ENCODE data around the gene ZNF138. TPM values are rescaled to one million over a fixed set of nuclear protein-coding genes. Genes with fewer than 3 reads are reported as not detected.
"Not testable (repeated sequence)": the region's sequence is repeated elsewhere in the genome, so short reads cannot be mapped to it uniquely, and the experiment has no call there.

Gene ZNF138
- polyA plus RNA-seq, 1 donor (not counting 4 experiments of a cell fraction or from before 2014, with no cell fraction given): 6.3 TPM

GRCh38 chr7:64795176-64795575 lies 948 bp downstream of the ZNF138 start:
- Histone ChIP-seq H3K4me2 (ENCODE audit: control insufficient read depth, extremely low read depth, insufficient read depth, low read depth, low read length) (peak overlapping the region; percentile 82), H3K9ac (ENCODE audit: control insufficient read depth, extremely low read depth, insufficient read depth, low read length) (peak overlapping the region; percentile 77), H3K4me3 (ENCODE audit: control insufficient read depth in 2 of 3, extremely low read depth in 1 of 3, insufficient read depth in 2 of 3, low read depth in 1 of 3, low read length in 3 of 3) (peak overlapping the region; percentile 66 to 82 (median 69)), H3K9me3 (ENCODE audit: control insufficient read depth, low read depth, low read length) (no peaks in the 10 kb centered on the region), H3K9me1 (ENCODE audit: control insufficient read depth, extremely low read depth, insufficient read depth, low read length) (no peaks in the 10 kb centered on the region), H3K27me3 (ENCODE audit: control insufficient read depth, extremely low read depth, insufficient read depth, low read length) (no peaks in the 10 kb centered on the region), H3K4me1 (ENCODE audit: control insufficient read depth, extremely low read depth, insufficient read depth, low read length) (peaks cover 15% of the 10 kb centered on the region), H2AFZ (ENCODE audit: control insufficient read depth, low read length) (no peak overlapping the region), H4K20me1 (ENCODE audit: control insufficient read depth, extremely low read depth, insufficient read depth, low read length) (no peaks in the 10 kb centered on the region), H3K27ac (ENCODE audit: control insufficient read depth, insufficient read depth, low read length) (peak overlapping the region; percentile 71), H3K36me3 (ENCODE audit: control insufficient read depth in 2 of 2, extremely low read depth in 1 of 2, insufficient read depth in 2 of 2, low read length in 2 of 2) (peaks cover 0 to 1% of the 10 kb centered on the region in 2 experiments), H3K79me2 (ENCODE audit: control insufficient read depth, insufficient read depth, low read length) (peaks cover 39% of the 10 kb centered on the region)
- no peak for DNase-seq (ENCODE audit: low read depth, low spot score)
- no peak for FAIRE-seq
- TF ChIP-seq CTCF (optimal IDR thresholded peaks at IDR 0.05 in 1 of 3, IDR thresholded peaks at IDR 0.05 in 1 of 3, conservative IDR thresholded peaks at IDR 0.05 in 1 of 3; ENCODE audit: extremely low read depth in 1 of 3, insufficient read depth in 2 of 3, low read length in 3 of 3) (no peak), EZH2 (IDR thresholded peaks at IDR 0.05; ENCODE audit: low read length) (no peak)
- dilution Hi-C loops (cut with MboI; ENCODE audit: extremely low pct_ligation_motif_present, low sequenced_read_pairs): no loop called here

GRCh38 chr7:64799169-64799568 lies 4.9 kb downstream of the ZNF138 start:
- dilution Hi-C loops (cut with MboI; ENCODE audit: extremely low pct_ligation_motif_present, low sequenced_read_pairs); H3K9me1 ChIP-seq (ENCODE audit: control insufficient read depth, extremely low read depth, insufficient read depth, low read length); H3K4me3 ChIP-seq (ENCODE audit: control insufficient read depth in 2 of 3, extremely low read depth in 1 of 3, insufficient read depth in 2 of 3, low read depth in 1 of 3, low read length in 3 of 3); H3K36me3 ChIP-seq (ENCODE audit: control insufficient read depth in 2 of 2, extremely low read depth in 1 of 2, insufficient read depth in 2 of 2, low read length in 2 of 2); H4K20me1 ChIP-seq (ENCODE audit: control insufficient read depth, extremely low read depth, insufficient read depth, low read length); H3K9me3 ChIP-seq (ENCODE audit: control insufficient read depth, low read depth, low read length); H3K27me3 ChIP-seq (ENCODE audit: control insufficient read depth, extremely low read depth, insufficient read depth, low read length): not testable (repeated sequence)
- DNase-seq (ENCODE audit: low read depth, low spot score) (peak; percentile 19), FAIRE-seq (peak; percentile 39)
- H3K27ac ChIP-seq (ENCODE audit: control insufficient read depth, insufficient read depth, low read length): peak overlapping the region; percentile 66
- peaks cover 15% of the 10 kb centered on the region for H3K4me1 ChIP-seq (ENCODE audit: control insufficient read depth, extremely low read depth, insufficient read depth, low read length)
- H3K4me2 ChIP-seq (ENCODE audit: control insufficient read depth, extremely low read depth, insufficient read depth, low read depth, low read length): peak overlapping the region; percentile 66
- H3K9ac ChIP-seq (ENCODE audit: control insufficient read depth, extremely low read depth, insufficient read depth, low read length): peak overlapping the region; percentile 41
- H3K79me2 ChIP-seq (ENCODE audit: control insufficient read depth, insufficient read depth, low read length): peaks cover 58% of the 10 kb centered on the region
- H2AFZ ChIP-seq (ENCODE audit: control insufficient read depth, low read length): peak overlapping the region; percentile 37

- H3K27me3 ChIP-seq (ENCODE audit: control insufficient read depth, extremely low read depth, insufficient read depth, low read length): no peaks in the 10 kb centered on the region
- dilution Hi-C loops (cut with MboI; ENCODE audit: extremely low pct_ligation_motif_present, low sequenced_read_pairs): no loop called here
- no peaks in the 10 kb centered on the region for H3K9me1 ChIP-seq (ENCODE audit: control insufficient read depth, extremely low read depth, insufficient read depth, low read length)
- H2AFZ ChIP-seq (ENCODE audit: control insufficient read depth, low read length): no peak overlapping the region
- H3K27ac ChIP-seq (ENCODE audit: control insufficient read depth, insufficient read depth, low read length): no peak overlapping the region
- no peak overlapping the region for H3K4me2 ChIP-seq (ENCODE audit: control insufficient read depth, extremely low read depth, insufficient read depth, low read depth, low read length)
- DNase-seq (ENCODE audit: low read depth, low spot score) (no peak), FAIRE-seq (no peak)
- no peak overlapping the region for H3K9ac ChIP-seq (ENCODE audit: control insufficient read depth, extremely low read depth, insufficient read depth, low read length)
- peaks cover 0 to 2% of the 10 kb centered on the region in 2 experiments for H3K36me3 ChIP-seq (ENCODE audit: control insufficient read depth in 2 of 2, extremely low read depth in 1 of 2, insufficient read depth in 2 of 2, low read length in 2 of 2)
- no peaks in the 10 kb centered on the region for H4K20me1 ChIP-seq (ENCODE audit: control insufficient read depth, extremely low read depth, insufficient read depth, low read length)
- H3K79me2 ChIP-seq (ENCODE audit: control insufficient read depth, insufficient read depth, low read length): peaks cover 29% of the 10 kb centered on the region
- TF ChIP-seq EZH2 (IDR thresholded peaks at IDR 0.05; ENCODE audit: low read length) (no peak), CTCF (optimal IDR thresholded peaks at IDR 0.05 in 1 of 3, IDR thresholded peaks at IDR 0.05 in 1 of 3, conservative IDR thresholded peaks at IDR 0.05 in 1 of 3; ENCODE audit: extremely low read depth in 1 of 3, insufficient read depth in 2 of 3, low read length in 3 of 3) (no peak)
- H3K4me1 ChIP-seq (ENCODE audit: control insufficient read depth, extremely low read depth, insufficient read depth, low read length): peaks cover 4% of the 10 kb centered on the region
- H3K4me3 ChIP-seq (ENCODE audit: control insufficient read depth in 2 of 3, extremely low read depth in 1 of 3, insufficient read depth in 2 of 3, low read depth in 1 of 3, low read length in 3 of 3): no peak overlapping the region
- no peaks in the 10 kb centered on the region for H3K9me3 ChIP-seq (ENCODE audit: control insufficient read depth, low read depth, low read length)
Measured at GRCh38 chr7:64802699-64803098, 8.5 kb downstream of the ZNF138 start.

Data from keratinocyte (primary cell).